ENCODE measurements around the gene ZNF100.
"Not testable (repeated sequence)": the region's sequence is repeated elsewhere in the genome, so short reads cannot be mapped to it uniquely, and the experiment has no call there.

ZNF100 gene

DNA sequence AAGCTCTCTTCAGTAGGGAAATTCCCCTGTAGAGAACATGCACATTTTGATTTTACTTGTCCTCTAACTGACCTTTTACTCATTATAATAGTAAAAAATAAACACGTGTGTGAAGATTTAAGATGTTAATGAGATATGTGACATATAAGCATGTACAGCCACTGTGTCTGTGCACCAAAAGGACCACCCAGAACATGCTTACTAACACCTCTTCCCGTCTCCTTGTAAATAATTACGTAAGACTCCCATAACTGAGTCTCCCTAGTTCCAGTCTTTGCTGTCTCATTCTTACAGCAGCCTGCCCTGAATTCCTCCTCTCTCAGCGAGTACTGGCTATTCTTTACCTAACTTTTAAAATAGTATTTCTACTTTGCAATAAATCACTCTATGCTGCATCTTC, 53.6 kb downstream of the ZNF100 start:
- H3K27ac ChIP-seq (ENCODE audit: low read length) = no peak overlapping the region
- H3K4me2 ChIP-seq (ENCODE audit: low read length) = no peak overlapping the region
- H3K4me1 ChIP-seq (ENCODE audit: low read length) = no peaks in the 10 kb centered on the region
- H3K9ac ChIP-seq (ENCODE audit: low read length) = no peak overlapping the region
- H4K20me1 ChIP-seq (ENCODE audit: insufficient read depth, low read length) = no peaks in the 10 kb centered on the region
- no peak overlapping the region for H2AFZ ChIP-seq (ENCODE audit: low read depth, low read length)
- no peaks in the 10 kb centered on the region for H3K27me3 ChIP-seq (ENCODE audit: low read depth, low read length)
- 0 out of 2 replicates have a peak, but pooled peaks cover 2% of the 10 kb centered on the region for H3K9me3 ChIP-seq (ENCODE audit: insufficient read depth, low read length)
- no peaks in the 10 kb centered on the region for H3K36me3 ChIP-seq (replicated peaks; ENCODE audit: low read depth, low read length)
- no peaks in the 10 kb centered on the region for H3K79me2 ChIP-seq (ENCODE audit: low read length)
- TF ChIP-seq, protein P1, sequence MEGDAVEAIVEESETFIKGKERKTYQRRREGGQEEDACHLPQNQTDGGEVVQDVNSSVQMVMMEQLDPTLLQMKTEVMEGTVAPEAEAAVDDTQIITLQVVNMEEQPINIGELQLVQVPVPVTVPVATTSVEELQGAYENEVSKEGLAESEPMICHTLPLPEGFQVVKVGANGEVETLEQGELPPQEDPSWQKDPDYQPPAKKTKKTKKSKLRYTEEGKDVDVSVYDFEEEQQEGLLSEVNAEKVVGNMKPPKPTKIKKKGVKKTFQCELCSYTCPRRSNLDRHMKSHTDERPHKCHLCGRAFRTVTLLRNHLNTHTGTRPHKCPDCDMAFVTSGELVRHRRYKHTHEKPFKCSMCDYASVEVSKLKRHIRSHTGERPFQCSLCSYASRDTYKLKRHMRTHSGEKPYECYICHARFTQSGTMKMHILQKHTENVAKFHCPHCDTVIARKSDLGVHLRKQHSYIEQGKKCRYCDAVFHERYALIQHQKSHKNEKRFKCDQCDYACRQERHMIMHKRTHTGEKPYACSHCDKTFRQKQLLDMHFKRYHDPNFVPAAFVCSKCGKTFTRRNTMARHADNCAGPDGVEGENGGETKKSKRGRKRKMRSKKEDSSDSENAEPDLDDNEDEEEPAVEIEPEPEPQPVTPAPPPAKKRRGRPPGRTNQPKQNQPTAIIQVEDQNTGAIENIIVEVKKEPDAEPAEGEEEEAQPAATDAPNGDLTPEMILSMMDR (IDR thresholded peaks at IDR 0.05; ENCODE audit: low read depth, low read length) = no peak
- TF ChIP-seq EZH2phosphoT487 (IDR thresholded peaks at IDR 0.05; ENCODE audit: low read depth) = no peak
- H3K4me3 ChIP-seq (ENCODE audit: low read length) = no peak overlapping the region

DNA sequence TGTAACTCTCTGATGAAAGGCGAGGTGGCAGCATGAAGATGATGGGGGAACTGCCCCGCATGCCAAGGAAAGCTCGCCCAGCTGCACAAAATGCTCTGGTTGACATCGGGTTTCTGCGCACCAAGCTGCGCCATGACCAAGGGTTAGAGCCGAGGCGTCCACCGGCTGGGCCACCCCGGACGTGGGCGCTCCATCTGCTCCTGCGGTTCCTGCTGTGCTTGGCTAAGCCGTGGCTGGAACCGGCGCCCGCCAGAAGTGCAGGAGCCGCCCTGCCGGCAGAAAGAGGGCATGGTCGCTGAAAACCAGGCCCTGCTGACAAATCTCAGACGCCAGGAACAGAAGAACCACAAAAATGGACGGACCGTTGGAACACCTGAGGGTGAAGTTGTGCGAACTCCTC, 57.9 kb downstream of the ZNF100 start:
- Histone ChIP-seq H3K27ac (ENCODE audit: low read length) (no peak overlapping the region), H3K79me2 (ENCODE audit: low read length) (no peaks in the 10 kb centered on the region), H3K4me1 (ENCODE audit: low read length) (no peaks in the 10 kb centered on the region), H4K20me1 (ENCODE audit: insufficient read depth, low read length) (no peaks in the 10 kb centered on the region), H3K9me3 (ENCODE audit: insufficient read depth, low read length) (0 out of 2 replicates have a peak, but pooled peaks cover 2% of the 10 kb centered on the region), H3K36me3 (replicated peaks; ENCODE audit: low read depth, low read length) (no peaks in the 10 kb centered on the region), H3K4me3 (ENCODE audit: low read length) (no peak overlapping the region), H2AFZ (ENCODE audit: low read depth, low read length) (no peak overlapping the region), H3K9ac (ENCODE audit: low read length) (no peak overlapping the region), H3K4me2 (ENCODE audit: low read length) (no peak overlapping the region), H3K27me3 (ENCODE audit: low read depth, low read length) (no peaks in the 10 kb centered on the region)
- no peak for TF ChIP-seq EZH2phosphoT487 (IDR thresholded peaks at IDR 0.05; ENCODE audit: low read depth)
- TF ChIP-seq, protein P1 (IDR thresholded peaks at IDR 0.05; ENCODE audit: low read depth, low read length) = no peak

DNA sequence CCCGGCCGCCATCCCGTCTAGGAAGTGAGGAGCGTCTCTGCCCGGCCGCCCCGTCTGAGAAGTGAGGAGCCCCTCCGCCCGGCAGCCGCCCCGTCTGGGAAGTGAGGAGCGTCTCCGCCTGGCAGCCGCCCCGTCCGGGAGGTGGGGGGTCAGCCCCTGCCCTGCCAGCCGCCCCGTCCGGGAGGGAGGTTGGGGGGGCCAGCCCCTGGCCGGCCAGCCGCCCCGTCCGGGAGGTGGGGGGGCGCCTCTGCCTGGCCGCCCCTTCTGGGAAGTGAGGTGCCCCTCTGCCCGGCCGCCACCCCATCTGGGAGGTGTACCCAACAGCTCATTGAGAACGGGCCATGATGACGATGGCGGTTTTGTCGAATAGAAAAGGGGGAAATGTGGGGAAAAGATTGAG, 59.5 kb downstream of the ZNF100 start:
- not testable (repeated sequence) for H3K27me3 ChIP-seq (ENCODE audit: low read depth, low read length); H3K79me2 ChIP-seq (ENCODE audit: low read length); H3K9ac ChIP-seq (ENCODE audit: low read length); H3K4me1 ChIP-seq (ENCODE audit: low read length); H2AFZ ChIP-seq (ENCODE audit: low read depth, low read length); H3K27ac ChIP-seq (ENCODE audit: low read length); H3K36me3 ChIP-seq (replicated peaks; ENCODE audit: low read depth, low read length); H3K4me3 ChIP-seq (ENCODE audit: low read length); H3K9me3 ChIP-seq (ENCODE audit: insufficient read depth, low read length); H4K20me1 ChIP-seq (ENCODE audit: insufficient read depth, low read length); H3K4me2 ChIP-seq (ENCODE audit: low read length)

DNA sequence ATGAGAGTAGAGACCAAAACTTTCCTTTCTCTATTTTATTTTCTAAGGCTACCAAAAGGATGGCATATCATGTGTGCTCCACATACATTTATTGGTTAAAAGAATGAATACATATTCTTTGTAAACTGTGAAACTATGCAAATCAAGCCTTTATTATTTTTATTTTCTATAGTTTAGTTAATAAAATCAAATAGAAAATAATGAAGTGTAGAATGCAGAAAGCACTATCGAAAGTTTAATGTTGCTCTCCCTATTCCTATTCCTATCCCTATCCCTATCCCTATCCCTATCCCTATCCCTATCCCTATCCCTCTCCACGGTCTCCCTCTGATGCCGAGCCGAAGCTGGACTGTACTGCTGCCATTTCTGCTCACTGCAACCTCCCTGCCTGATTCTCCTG, 60.3 kb downstream of the ZNF100 start:
- Histone ChIP-seq H2AFZ (ENCODE audit: low read depth, low read length) (no peak overlapping the region), H3K27me3 (ENCODE audit: low read depth, low read length) (no peaks in the 10 kb centered on the region), H3K27ac (ENCODE audit: low read length) (no peak overlapping the region)

More for the DNA sequence above, 60.3 kb downstream of the ZNF100 start:
- H3K79me2 ChIP-seq (ENCODE audit: low read length) = no peaks in the 10 kb centered on the region
- no peaks in the 10 kb centered on the region for H3K36me3 ChIP-seq (replicated peaks; ENCODE audit: low read depth, low read length)
- no peak overlapping the region for H3K9ac ChIP-seq (ENCODE audit: low read length)
- no peak overlapping the region for H3K4me3 ChIP-seq (ENCODE audit: low read length)
- TF ChIP-seq, protein P1 (IDR thresholded peaks at IDR 0.05; ENCODE audit: low read depth, low read length) = no peak
- TF ChIP-seq EZH2phosphoT487 (IDR thresholded peaks at IDR 0.05; ENCODE audit: low read depth) = no peak
- H3K4me1 ChIP-seq (ENCODE audit: low read length) = no peaks in the 10 kb centered on the region
- H3K4me2 ChIP-seq (ENCODE audit: low read length) = no peak overlapping the region
- no peaks in the 10 kb centered on the region for H4K20me1 ChIP-seq (ENCODE audit: insufficient read depth, low read length)
- 0 out of 2 replicates have a peak, but pooled peaks cover 2% of the 10 kb centered on the region for H3K9me3 ChIP-seq (ENCODE audit: insufficient read depth, low read length)
